Stimulated activated CD8-positive, alpha-beta memory T cell treated with anti-CD3 and anti-CD28 coated beads, Interleukin-15, amount 100 ng/mL, for 24 hours (primary cell): ENCODE data around the gene PPM1M.

Experiments
- DNase-seq: peaks from one replicate; pipeline ENCODE4 v3.0.0-alpha.2; 2020; ENCODE audit warnings: low read depth

PPM1M gene

DNA sequence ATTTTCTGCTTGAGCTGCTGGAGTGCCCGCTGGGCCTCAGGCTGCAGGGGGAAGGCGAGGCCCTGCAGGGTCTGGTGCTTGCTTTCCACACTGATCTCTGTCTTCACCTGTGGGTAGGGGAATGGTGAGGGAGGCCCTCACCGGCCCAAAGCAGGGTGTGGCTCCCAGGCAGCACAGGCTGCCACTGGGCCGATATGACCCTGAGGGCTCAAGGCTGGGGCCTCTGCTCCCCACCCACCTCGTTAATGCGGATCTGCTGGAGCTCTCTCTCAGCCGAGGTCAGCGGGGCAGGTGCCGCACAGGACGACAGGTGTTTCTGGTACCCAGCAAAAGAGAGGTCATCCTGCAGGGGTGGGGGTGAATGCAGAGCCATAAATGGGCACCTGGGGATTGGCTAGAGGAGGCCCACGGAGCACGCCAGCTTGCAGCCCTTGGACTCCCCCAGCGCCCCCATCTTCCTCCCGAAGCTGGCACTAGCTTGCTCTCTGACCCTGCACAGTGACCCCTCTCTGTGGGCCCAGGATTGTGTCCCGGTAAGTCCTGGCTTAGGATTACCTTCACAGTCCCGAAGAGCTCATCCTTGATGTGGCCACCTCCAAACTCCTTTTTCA is 14.6 kb upstream of the PPM1M start:
- DNase-seq: no peak

DNA sequence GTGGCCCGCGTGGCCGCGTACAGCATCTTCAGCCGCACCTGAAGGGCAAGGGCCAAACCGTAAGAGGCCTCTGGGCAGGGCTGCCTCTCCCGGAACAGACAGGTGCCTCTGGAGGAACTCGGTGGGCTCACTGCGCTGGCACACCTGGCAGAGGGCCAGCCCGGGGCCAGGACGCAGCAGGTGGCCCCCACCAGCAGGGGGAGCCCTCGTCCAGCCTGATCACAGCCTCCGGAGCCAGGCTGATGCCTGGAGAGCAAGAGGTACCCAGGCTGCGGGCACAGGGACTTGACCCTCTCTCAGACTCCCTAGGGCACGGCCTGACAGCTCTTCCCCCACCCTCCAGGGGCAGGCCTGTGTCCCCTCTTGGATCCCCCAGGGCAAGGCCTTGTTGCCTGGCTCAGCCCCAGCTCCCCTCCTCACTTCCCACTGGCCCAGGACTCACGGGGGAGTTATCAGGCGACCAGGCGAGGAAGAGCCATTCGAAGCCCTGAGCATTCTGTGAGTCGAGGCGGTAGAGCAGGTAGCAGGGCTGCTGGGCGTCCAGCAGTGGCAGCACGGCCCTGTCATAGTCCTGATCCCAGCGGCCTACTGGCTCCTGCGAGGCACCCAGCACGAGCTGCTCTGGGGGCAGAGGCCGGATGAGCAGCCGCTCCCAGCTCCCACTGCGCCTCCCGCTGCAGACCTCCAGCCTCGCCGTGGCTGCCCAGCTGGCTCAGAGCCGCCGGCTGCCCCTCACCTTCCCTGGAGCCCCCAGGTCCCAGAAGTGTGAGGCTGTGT is 13.9 kb upstream of the PPM1M start:
- DNase-seq: peak; percentile 90

DNA sequence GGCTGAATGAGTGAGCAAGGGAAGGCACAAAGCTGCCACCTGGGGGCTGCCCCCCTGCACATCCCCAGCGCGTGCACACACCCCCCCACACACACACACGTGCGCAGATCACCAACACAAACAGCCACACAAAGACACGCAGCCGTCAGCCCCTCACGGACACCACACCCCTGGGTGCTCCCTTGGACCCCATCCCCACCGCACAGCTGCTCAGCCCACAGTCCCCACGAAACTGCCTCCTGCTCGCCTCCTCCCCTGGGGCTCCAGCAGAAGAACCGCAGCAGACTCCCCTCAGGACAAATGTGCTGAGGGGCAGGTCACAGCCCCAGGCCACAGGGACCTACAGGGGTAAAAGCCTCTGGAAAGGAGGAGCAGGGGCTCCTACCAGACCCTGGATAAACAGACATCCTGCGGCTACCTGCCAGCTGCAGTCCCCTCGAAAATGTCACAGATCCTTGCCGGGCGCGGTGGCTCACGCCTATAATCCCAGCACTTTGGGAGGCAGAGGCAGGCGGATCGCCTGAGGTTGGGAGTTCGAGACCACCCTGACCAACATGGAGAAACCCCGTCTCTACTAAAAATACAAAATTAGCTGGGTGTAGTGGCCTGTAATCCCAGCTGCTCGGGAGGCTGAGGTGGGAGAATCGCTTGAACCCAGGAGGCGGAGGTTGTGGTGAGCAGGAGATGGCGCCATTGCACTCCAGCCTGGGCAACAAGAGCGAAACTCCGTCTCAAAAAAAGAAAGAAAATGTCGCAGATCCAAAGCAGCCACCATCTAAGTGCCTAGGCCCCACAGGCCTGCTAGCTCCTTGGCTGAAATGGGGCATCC is 13.1 kb upstream of the PPM1M start:
- DNase-seq: no peak

DNA sequence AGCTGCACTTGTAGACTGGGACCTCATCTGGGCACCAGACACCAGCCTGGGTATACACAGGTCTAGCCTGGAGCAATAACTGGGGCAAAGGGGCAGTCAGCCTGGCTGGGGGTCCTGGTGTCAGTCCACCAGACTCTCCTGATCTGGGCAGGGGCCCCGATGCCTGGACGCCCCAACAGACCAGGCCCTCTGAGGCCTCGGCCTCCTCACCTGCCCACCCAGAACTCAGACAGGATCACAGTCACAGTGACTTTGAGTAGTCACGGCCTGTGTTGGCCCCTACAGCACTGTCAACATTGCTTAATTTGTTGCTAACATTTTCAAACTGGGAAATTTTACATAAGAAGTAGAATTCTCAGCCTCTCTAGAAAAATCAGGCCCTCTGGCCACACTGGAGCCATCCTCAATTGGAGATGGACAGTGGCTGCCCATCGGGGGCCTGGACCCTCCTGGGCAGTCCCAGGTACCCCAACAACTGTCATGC is 12.4 kb upstream of the PPM1M start:
- DNase-seq: no peak

DNA sequence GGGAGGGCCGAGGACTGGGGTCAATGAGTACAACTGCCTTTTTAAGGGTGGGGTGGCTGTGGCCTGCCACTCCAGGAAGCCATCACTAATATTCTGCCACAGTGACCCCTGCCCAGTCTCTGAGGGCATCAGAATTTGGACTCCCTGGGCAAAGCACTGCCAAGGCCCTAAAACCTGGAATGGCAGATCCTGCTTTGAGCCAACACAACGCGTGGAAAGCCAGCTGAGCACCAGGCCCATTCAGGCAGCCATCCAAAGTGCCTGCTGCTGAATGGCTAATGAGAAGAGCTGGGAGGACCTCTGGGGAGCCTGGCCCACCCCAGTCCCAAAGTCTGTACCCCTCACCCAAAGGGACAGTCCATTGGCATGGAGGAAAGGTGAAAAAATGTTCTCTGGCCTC is 11.6 kb upstream of the PPM1M start:
- DNase-seq: no peak

DNA sequence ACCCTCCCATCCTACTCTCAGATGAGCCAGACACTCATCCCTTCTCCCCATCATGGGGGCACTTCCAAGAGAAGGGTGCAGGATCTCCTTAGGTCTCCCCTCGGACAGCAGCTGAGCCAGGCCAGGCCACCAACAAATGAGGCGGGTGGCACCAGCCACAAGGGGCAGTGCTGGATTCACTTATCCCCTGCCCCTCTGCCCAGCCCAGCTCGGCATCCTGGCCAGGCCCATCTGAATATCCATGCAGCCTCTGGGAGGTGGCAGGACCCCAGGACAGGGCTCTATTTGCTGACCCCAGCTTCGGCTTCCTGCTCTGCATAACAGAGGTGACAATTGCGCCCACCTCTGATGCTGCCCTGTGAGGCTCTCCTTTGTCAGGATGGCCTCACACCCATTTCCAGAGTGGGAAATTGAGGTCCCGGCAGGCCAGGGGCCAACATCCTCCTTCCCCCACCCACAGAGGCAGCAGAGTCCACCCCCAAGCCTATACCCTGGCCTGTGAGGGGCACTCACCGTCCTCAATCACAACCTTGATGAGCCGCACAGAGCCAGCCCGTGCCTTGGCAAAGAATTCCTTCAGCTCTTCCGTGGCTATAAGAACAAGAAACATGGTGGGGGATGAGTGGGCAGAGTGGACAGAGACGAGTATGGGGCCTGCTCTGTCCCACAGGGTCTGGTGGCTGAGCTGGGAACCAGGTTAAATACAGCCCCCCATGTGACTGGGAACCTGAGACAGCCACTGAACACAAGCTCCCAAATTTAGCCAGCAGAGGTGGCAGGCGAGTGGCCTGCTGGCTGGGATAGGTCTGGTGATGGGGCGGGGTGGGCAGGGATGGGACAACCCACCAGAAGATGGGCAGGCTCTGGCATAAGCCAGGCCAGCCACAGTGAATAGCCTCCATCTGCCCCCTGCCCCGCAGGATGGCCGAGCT is 10.8 kb upstream of the PPM1M start:
- no peak for DNase-seq

DNA sequence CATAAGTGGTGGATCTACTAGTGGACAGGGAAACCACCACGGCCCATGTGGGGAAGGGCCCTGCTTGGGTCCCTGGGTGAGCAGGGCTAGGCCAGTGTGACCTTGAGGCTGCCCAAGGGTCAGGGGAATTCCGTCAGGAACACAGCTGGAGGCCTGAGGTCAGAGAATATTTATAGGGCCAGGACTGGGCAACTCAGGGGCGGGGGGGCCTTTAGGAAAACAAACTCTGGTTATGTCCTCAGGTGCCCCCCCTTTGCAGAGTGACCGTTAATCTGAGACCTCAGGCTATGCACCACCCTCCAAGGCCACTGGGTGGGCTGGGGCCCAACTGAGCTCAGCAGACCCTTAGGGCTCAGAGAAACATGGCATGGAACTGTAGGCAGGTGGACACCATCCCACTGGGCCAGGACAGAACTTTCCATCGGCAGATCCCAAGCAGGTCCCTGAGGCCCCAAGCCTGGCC is 9.1 kb upstream of the PPM1M start:
- DNase-seq: no peak

DNA sequence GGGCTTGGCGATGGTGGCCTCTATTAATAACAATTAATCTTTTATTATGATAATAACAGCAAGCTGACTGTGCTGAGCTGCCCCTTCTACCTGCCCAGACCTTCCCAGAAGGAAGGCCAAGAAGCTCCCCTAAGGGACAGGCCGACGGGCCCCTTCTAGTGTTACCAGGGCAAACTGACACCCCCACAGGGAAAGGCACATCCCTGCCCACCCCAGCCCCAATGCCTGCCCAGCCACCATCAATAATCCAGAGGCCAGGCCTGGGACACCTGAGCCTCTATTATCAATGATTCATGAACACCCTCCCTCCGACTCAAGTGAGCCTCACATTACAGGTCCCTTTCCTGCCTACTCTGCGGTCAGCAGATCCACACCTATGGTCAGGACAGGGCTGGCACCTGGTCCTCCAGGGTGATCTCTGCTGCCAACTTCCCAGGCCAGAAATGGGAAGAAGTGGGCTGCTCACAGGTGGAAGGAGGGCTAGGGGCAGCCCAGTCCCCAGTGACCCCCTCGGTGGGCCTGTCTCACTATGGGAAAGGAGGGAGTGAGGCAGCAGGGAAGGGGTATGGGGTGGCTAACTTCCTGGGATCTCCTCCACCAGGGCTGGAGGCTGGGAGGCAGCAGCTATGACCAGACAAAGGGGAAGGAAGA is 8.4 kb upstream of the PPM1M start:
- no peak for DNase-seq

DNA sequence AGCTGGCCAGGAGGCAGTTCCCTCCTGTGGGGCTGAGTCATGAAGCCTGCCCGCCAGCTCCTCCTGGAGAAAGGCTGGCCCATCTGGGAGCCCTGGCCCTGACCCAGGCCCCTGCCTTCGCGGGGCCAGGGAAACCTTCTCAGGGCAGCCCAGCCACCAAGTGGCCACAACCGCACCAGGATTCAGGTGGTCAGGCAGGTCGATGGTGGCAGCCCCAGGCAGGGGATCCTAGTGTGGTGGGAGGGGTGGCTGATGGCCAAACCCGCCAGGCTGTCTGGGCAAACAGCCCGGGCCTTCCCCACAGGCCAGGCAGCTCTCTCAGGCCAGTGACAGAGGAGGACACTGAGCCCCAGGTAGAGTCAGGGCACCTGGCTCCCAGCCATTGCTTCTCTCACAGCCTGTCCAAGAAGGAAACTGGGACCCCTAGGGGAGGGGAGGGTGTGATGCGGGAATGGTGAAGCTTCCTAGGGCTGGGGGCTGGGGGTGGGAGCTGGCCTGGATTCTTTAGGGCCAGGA is 7.8 kb upstream of the PPM1M start:
- DNase-seq: no peak

DNA sequence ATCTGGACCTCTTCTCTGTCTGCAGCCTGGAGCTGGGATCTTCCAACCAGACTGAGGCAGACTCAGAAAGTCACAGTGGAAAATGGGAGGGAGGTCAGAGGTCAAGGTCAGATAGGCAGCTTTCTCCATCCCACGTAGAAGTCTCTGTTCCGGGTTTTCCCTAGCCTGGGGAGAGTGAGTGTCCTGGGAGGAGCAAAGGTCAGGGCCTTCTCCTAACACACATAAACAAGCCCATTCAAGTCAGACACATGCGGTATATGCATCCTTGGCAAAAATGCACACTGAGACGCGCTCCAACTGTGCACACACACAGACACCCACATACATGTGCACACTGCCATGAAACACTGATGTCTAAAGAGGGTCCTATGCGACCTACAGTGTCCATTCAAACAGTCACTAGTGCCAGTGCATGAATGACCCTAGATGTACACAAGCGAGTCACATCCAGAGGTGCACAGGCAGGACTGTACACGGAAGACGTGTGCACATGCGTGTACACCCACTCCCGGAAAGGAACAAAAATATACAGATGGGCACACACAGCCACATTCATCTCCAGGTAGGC is 7.3 kb upstream of the PPM1M start:
- no peak for DNase-seq

DNA sequence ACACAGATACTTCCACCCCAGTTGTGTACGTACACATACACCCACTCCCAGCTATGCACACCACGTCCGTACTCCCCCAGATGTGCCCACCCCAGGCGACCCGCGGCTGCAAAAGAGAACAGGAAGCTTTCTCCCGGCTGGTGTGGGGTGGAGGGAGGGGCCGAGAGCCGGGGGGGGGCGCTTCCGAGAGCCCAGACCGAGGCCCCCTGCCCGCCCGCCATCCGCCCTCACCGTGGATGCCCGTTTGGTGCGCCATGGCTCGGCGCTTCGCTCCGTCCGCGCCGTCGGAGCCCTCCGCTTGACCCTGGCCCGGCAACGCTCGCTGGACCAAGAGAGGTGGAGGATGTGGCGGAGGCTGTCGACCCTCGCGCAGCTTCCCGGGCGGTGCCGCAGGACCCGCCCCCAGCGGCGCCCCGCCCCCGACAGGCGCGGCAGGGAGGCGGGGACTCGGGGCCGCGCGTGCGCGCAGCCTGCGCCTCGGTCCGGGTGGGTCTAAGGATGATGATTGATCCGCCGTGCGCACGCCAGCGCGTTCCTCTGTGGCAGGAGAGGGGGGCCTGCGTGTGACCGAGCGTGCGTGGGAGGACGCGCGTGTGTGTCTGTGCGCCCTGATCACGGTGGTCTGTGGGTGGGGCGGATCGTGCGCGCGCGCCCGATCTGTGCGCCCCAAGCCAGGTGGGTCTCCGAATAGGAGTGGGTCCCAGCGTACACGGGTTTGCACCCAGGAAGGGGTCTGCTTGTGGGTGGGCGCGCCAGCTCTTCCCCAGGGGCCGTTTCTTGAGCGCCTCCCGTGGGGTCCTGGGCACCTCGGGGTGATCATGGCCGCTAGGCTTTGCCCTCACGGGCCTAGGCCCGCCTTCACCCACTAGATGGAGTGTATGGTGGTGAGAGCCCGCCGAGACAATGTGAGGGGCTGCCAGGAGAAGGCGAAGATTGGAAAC is 6.5 kb upstream of the PPM1M start, which contains the start of gene TWF2:
TSS of gene TWF2 (minus strand) at position 398 of the 941 bp plus-strand sequence. CDS start at position 256, 142 bp downstream.
- peak; percentile 76 for DNase-seq

DNA sequence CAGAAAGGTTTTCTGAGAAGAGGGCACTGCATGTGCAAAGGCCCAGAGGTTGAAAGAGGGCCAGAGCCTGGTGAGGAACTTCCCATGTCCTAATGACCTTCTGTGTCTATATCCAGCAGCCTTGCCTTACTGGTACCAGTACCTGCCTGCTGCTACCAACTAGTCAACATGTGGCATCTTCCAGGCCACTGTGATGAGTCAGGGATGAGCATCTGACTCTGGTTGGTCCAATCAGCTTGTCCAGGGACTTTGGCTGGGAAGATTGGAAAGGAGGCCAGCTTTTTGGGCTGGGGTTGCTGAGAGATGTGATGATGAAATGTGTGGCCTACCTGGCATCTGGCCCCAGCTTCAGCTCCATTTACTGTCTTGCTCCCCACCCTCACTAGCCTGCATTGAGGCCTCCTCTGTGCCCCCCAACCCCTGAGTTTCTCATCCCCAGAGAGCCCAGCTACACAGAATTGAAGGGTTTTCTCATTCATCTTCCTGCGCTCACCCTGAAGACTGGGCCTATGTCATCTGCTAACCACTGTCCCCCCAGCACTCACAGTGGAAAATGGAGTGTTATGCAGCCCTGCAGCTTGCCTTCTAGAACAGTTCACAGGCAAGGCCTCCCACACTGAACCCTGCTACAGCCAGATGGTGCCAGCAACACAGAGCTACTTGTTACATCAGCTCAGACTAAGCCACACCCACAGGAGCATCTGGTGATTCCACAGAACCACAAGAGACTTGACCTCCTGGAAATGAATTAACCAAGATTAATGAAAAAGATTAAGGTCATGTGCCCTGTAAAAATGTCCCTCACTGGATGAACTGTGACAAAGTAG is 5.3 kb upstream of the PPM1M start:
- DNase-seq: no peak

DNA sequence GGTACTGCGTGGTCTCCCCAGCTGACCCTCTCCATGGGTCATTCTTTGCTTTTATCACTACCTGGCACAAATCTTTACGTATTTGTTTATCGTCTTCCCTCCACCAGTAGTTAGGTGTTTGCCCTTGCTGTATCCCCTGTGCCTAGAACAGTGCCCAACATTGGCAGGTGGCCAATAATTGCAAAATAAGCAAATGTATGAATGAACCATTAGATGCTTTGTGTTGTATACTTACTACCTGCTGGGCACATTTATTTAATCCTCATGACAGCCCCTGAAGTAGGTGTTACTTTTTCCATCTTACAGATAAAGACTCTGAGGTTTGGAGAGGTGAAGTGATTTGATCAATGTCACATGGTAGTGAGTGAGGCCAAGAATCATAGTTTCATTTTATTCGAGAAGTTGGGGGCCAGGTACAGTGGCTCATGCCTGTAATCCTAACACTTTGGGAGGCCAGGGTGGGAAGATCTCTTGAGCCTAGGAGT is 4.6 kb upstream of the PPM1M start:
- no peak for DNase-seq

DNA sequence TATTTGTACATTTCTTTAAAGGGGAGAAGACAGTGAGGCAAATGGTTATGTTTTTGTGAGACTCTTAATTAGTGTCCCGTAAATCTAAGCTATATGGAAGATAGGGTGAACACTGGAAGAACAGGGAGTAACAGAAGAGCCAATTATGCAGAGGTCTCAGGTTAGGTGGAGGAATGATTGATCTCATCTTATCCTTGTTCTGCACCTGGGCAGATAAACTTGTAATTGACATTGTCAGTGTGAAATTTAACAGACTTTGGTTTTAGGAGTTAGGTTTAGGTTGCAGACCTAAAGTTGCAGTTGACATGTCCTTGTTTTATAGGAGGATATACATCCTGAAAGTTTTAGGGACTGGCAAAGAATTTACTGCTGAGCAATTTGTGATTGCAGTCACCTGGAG is 3.5 kb upstream of the PPM1M start:
- DNase-seq: no peak

DNA sequence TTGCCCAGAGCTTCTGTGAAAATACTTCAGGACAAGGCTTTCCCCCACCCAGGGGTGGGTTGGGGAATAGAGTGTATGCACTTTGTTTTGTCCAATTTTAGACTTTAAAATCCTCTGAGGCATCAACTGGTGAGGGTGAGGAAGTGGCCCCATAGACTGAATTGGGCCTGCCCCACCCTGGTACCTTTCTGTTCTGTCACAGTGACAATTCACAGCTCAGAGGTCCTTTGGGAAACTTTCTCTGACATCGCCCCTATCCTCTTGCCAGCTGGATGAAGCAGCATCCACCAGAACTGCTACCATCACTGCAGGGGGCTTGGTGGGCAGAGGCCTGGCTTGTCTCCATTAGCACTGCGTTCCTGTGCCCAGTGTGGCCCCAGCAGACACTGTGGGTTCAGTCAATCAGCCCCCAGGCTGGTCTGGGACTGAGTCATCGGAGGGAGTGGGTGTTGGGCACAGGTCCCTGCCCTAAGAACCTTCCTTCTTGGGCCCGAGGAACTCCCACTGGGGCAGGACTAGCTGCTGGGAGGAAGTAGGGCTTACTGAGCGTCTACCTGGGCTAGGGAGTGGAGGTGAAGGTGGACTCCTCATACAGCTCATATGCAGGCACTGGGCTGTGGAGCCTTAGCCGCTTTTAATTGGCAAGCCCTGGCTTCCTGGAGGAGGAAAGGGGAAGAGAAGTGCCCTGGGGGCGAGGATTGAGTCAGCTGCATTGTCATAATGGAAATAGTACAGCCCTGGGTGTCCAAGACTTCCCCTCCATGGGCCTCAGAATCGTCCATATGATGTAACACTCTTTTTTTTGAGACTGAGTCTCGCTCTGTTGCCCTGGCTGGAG is 1.5 kb upstream of the PPM1M start:
- no peak for DNase-seq

DNA sequence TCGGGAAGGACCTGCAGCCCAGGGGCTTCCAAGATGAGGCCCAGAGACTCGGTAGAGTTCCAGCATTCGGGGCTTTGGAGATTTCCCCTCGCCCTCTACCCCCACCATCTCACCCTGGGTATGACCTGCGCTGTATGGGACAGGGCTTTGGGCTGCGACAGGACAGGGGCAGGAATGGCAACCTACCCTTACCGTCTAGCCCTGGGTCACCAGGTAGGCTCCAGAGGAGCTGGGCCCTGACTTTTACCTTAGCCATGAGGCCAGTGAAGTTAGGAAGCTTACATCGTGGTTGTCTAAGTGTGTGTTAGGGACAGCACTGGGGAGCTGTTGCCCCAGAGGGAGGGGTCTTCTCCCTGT is 683 bp downstream of the PPM1M start:
- DNase-seq: no peak

DNA sequence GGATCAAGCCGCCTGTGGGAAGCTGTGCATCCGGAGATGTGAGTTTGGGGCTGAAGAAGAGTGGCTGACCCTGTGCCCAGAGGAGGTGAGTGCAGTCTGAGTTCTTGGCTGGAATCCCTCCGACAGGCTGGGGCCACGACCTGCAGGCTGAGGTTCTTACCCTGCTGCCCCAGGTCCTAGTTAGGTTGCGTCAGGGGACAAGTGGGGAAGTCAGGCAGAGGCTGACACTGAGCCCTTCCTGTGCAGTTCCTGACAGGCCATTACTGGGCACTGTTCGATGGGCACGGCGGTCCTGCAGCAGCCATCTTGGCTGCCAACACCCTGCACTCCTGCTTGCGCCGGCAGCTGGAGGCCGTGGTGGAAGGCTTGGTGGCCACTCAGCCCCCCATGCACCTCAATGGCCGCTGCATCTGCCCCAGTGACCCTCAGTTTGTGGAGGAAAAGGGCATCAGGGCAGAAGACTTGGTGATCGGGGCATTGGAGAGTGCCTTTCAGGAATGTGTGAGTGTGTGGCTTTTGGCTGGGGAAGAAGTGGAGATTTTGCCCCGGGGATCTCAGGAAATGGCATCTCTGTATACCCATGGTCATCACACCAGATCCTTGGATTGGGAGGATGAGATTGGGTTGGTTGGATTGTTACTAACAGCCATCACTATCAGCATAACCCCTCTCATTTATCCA is 1.3 kb downstream of the PPM1M start:
- no peak for DNase-seq
